IMR-90 (cell line): Measurements from ENCODE around the gene STK17A. TPM values are rescaled to one million over a fixed set of nuclear protein-coding genes. Genes with fewer than 3 reads are reported as not detected.

Experiments
- ATAC-seq: fragments of 200-7000 bp; cut with Tn5 transposase; 2 replicates; pipeline ENCODE4 v1.9.1; 2020; ENCODE audit warnings: low read depth, mild to moderate bottlenecking, moderate library complexity
- BruUV-seq: library from RNA; stranded (reverse); fragments of 400-500 nt; replicated peaks from 2 replicates; lab custom pipeline; 2021; lab: Mats Ljungman, UMichigan
- CTCF ChIA-PET: fragments of 300-600 bp; formaldehyde crosslinking; extraction: SDS; loops from one replicate; lab custom pipeline; 2021; ENCODE audit warnings: antibody characterized with exemption; lab: Yijun Ruan, JAX
- POLR2A ChIA-PET: fragments of 300-600 bp; sonication (Branson Sonifier 250); formaldehyde crosslinking; loops from one replicate; lab custom pipeline; 2022; ENCODE audit warnings: antibody characterized with exemption; ENCODE audit not compliant: unreplicated experiment; lab: Charles Lee
- DNase-seq: peaks from one replicate; pipeline ENCODE4 v3.0.0; 2013
- H2AFZ ChIP-seq: replicated peaks from 2 replicates; pipeline ENCODE3; 2013; ENCODE audit warnings: low read length, mild to moderate bottlenecking; ENCODE audit not compliant: poor library complexity
- H2AK5ac ChIP-seq: 2 replicates; pipeline ENCODE4 v1.6.1; 2013; ENCODE audit warnings: low read depth, low read length, inconsistent platforms
- H2AK9ac ChIP-seq: replicated peaks from 2 replicates; pipeline ENCODE3; 2013; ENCODE audit warnings: mild to moderate bottlenecking, low read depth, low read length, moderate library complexity; ENCODE audit not compliant: poor library complexity
- H2BK120ac ChIP-seq: 2 replicates; pipeline ENCODE4 v1.6.1; 2013; ENCODE audit warnings: low read depth, low read length, inconsistent platforms
- H2BK15ac ChIP-seq: 3 replicates; pipeline ENCODE4 v1.6.1; 2013; ENCODE audit warnings: low read depth, low read length, inconsistent platforms
- H2BK20ac ChIP-seq: 2 replicates; pipeline ENCODE4 v1.6.1; 2013; ENCODE audit warnings: low read depth, mild to moderate bottlenecking, inconsistent platforms, low read length, moderate library complexity
- H2BK5ac ChIP-seq: 2 replicates; pipeline ENCODE4 v1.6.1; 2013; ENCODE audit warnings: mild to moderate bottlenecking, low read depth, low read length, inconsistent platforms; ENCODE audit not compliant: poor library complexity, severe bottlenecking
- H3K14ac ChIP-seq: replicated peaks from 2 replicates; pipeline ENCODE4 v1.6.1; 2013; ENCODE audit warnings: low read depth, low read length, inconsistent platforms
- H3K18ac ChIP-seq: 2 replicates; pipeline ENCODE4 v1.6.1; 2013; ENCODE audit warnings: low read depth, low read length, control low read depth
- H3K23ac ChIP-seq: 2 replicates; pipeline ENCODE4 v1.6.1; 2013; ENCODE audit warnings: low read depth, low read length, inconsistent platforms
- H3K27ac ChIP-seq: 2 replicates; pipeline ENCODE4 v1.5.1; 2013; ENCODE audit warnings: mild to moderate bottlenecking, control low read depth, low read length; ENCODE audit not compliant: insufficient read depth
- H3K27me3 ChIP-seq: 2 replicates; pipeline ENCODE4 v1.6.1; 2013; ENCODE audit warnings: low read length; ENCODE audit not compliant: control insufficient read depth, insufficient read depth
- H3K36me3 ChIP-seq: 2 replicates; pipeline ENCODE4 v1.6.1; 2013; ENCODE audit warnings: low read length, mixed read lengths; ENCODE audit not compliant: control insufficient read depth, insufficient read depth
- H3K4ac ChIP-seq: 2 replicates; pipeline ENCODE4 v1.6.1; 2013; ENCODE audit warnings: low read depth, low read length, inconsistent platforms
- H3K4me1 ChIP-seq: 2 replicates; pipeline ENCODE4 v1.6.1; 2013; ENCODE audit warnings: low read length, mixed read lengths; ENCODE audit not compliant: control insufficient read depth, insufficient read depth
- H3K4me2 ChIP-seq: 2 replicates; pipeline ENCODE4 v1.6.1; 2013; ENCODE audit warnings: low read depth, mild to moderate bottlenecking, control low read depth, low read length, moderate library complexity
- H3K4me3 ChIP-seq: 2 replicates; pipeline ENCODE4 v1.5.1; 2013; ENCODE audit warnings: low read depth, mild to moderate bottlenecking, control low read depth, low read length, moderate library complexity; ENCODE audit not compliant: insufficient read depth
- H3K56ac ChIP-seq: 2 replicates; pipeline ENCODE4 v1.6.1; 2013; ENCODE audit warnings: low read length, inconsistent platforms; ENCODE audit not compliant: insufficient read depth; ENCODE audit errors: extremely low read depth
- H3K79me1 ChIP-seq, 2 experiments: 2 replicates each; pipeline ENCODE4 v1.6.1; 2013; ENCODE audit warnings: low read length in 2 of 2, inconsistent platforms in 1 of 2, low read depth in 1 of 2
- H3K9ac ChIP-seq: 2 replicates; pipeline ENCODE4 v1.6.1; 2013; ENCODE audit warnings: low read depth, low read length, control low read depth
- H3K9me1 ChIP-seq: 2 replicates; pipeline ENCODE4 v1.6.1; 2013; ENCODE audit warnings: low read length, inconsistent platforms; ENCODE audit not compliant: insufficient read depth
- H3K9me3 ChIP-seq: 2 replicates; pipeline ENCODE4 v1.6.1; 2013; ENCODE audit warnings: low read length; ENCODE audit not compliant: control insufficient read depth, insufficient read depth
- H4K20me1 ChIP-seq: 2 replicates; pipeline ENCODE4 v1.6.1; 2013; ENCODE audit warnings: low read length, inconsistent platforms; ENCODE audit not compliant: insufficient read depth
- H4K5ac ChIP-seq: 2 replicates; pipeline ENCODE4 v1.6.1; 2013; ENCODE audit warnings: mild to moderate bottlenecking, low read depth, low read length, control low read depth
- H4K8ac ChIP-seq, 2 experiments: 2 replicates each; pipeline ENCODE4 v1.6.1; 2013; ENCODE audit warnings: low read depth in 2 of 2, low read length in 2 of 2, control low read depth in 1 of 2, inconsistent platforms in 1 of 2
- H4K91ac ChIP-seq: 2 replicates; pipeline ENCODE4 v1.6.1; 2013; ENCODE audit warnings: low read depth, low read length, inconsistent platforms; ENCODE audit not compliant: insufficient read depth
- BHLHE40 ChIP-seq: fragments of 150-350 bp; IDR thresholded peaks from 2 replicates; pipeline ENCODE4 v1.6.1; 2016; ENCODE audit warnings: mild to moderate bottlenecking, low read depth, low read length
- CHD1 ChIP-seq: IDR thresholded peaks from 2 replicates; pipeline ENCODE4 v1.6.1; 2012; ENCODE audit warnings: low read depth, low read length, improper control_type of control experiment
- ELK1 ChIP-seq: fragments of 150-350 bp; IDR thresholded peaks from 2 replicates; pipeline ENCODE4 v1.6.1; 2016; ENCODE audit warnings: low read depth, mild to moderate bottlenecking, low read length, moderate library complexity, borderline replicate concordance
- MAFK ChIP-seq: IDR thresholded peaks from 2 replicates; pipeline ENCODE4 v1.6.1; 2012; ENCODE audit warnings: low read depth, low read length, improper control_type of control experiment
- NFE2L2 ChIP-seq: fragments of 150-350 bp; IDR thresholded peaks from 2 replicates; pipeline ENCODE4 v1.6.1; 2016; ENCODE audit warnings: low read depth, mild to moderate bottlenecking, low read length
- POLR2A ChIP-seq: IDR thresholded peaks from 2 replicates; pipeline ENCODE4 v1.6.1; 2012; ENCODE audit warnings: mild to moderate bottlenecking, low read depth, low read length
- RCOR1 ChIP-seq: IDR thresholded peaks from 2 replicates; pipeline ENCODE4 v1.6.1; 2012; ENCODE audit warnings: mild to moderate bottlenecking, low read length, improper control_type of control experiment; ENCODE audit not compliant: insufficient replicate concordance
- RFX5 ChIP-seq: IDR thresholded peaks from 2 replicates; pipeline ENCODE4 v1.8.0; 2012; ENCODE audit warnings: low read depth, mild to moderate bottlenecking, low read length, moderate library complexity
- SMC3 ChIP-seq: fragments of 150-350 bp; IDR thresholded peaks from 2 replicates; pipeline ENCODE4 v1.6.1; 2016; ENCODE audit warnings: low read depth, mild to moderate bottlenecking, antibody characterized with exemption, low read length, moderate library complexity
- WGBS, 2 experiments: methylation state at CpG; one replicate each; pipeline versions ENCODE4 v1.1.5 to v1.1.7; 2013; ENCODE audit warnings: missing lambda C conversion rate in 2 of 2; ENCODE audit not compliant: insufficient read length in 1 of 2; ENCODE audit errors: extremely low coverage in 2 of 2; 5-methylcytosine and 5-hydroxymethylcytosine counted together
- dilution Hi-C: fragments of 300-500 bp; cut with HindIII; formaldehyde crosslinking; loops from one replicate; pipeline ENCODE4 v1.14.3; 2018; ENCODE audit warnings: low sequenced_read_pairs; ENCODE audit not compliant: unreplicated experiment
- in situ Hi-C: fragments of 300-500 bp; cut with MboI; formaldehyde crosslinking; loops from 3 replicates; pipeline ENCODE4 v1.14.3; 2019; ENCODE audit warnings: low sequenced_read_pairs, inconsistent platforms, mixed read lengths
- intact Hi-C: fragments of 100-400 bp; cut with micrococcal nuclease; formaldehyde crosslinking; loops from 2 replicates; pipeline ENCODE4 v1.10.0; 2022
- polyA plus RNA-seq, 3 experiments: library from polyadenylated mRNA; depleted of rRNA; stranded (reverse); fragments of >200 nt; gene quantifications; 2 replicates each; pipeline ENCODE4 v1.2.3, GENCODE V29; 2012; ENCODE audit warnings: low replicate concordance in 1 of 3
- total RNA-seq: library from RNA; depleted of rRNA; stranded (reverse); fragments of >200 nt; gene quantifications from 2 replicates; pipeline ENCODE4 v1.2.3, GENCODE V29; 2012
- TF ChIP-seq, protein P1 (sequence below): conservative IDR thresholded peaks from 2 replicates; pipeline ENCODE4 v1.5.1; 2012; ENCODE audit warnings: mild to moderate bottlenecking, low read depth, low read length, improper control_type of control experiment
- TF ChIP-seq, protein P2 (sequence below): fragments of 150-350 bp; IDR thresholded peaks from 2 replicates; pipeline ENCODE4 v1.6.1; 2017; ENCODE audit warnings: mild to moderate bottlenecking, antibody characterized with exemption, low read length, low read depth

STK17A gene
- total and polyA plus RNA-seq, 2 of the 4 experiments (the other 2 are of a cell fraction), result 40.5 to 50.5 TPM

DNA sequence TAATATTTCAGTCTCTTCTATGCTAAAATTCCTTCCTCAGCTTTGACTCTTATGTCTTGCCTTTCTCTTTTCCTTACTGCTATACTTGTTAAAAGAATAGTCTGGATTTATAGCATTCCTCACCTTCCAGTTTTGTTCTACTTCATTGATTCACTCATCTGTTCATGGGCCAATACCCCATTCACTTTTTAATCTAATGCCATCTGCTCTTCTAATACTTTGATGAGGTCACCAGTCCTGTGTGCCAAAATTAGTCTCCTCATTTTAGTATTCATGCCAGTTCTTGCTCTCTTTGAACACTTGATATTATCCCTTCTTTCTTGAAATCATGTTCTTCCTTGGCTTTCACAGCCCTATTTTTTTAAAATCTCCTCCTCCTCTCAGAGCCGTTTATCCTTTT is 19.3 kb downstream of the STK17A start:
- Histone ChIP-seq H3K4me3 (no peak overlapping the region), H3K9me1 (peaks cover 11% of the 10 kb centered on the region), H3K9me3 (no peaks in the 10 kb centered on the region), H3K27me3 (no peaks in the 10 kb centered on the region), H3K79me1 (peaks cover 22 to 51% of the 10 kb centered on the region in 2 experiments), H2BK5ac (no peak overlapping the region), H2AK5ac (no peak overlapping the region), H3K56ac (no peak overlapping the region), H4K20me1 (peaks cover 38% of the 10 kb centered on the region), H3K23ac (no peak overlapping the region), H2AFZ (no peak overlapping the region), H2BK15ac (no peak overlapping the region), H3K9ac (no peak overlapping the region), H2BK20ac (no peak overlapping the region), H3K4me2 (no peak overlapping the region), H3K27ac (no peak overlapping the region), H4K8ac (no peak overlapping the region), H3K18ac (no peak overlapping the region), H3K14ac (no peak overlapping the region), H3K4me1 (no peaks in the 10 kb centered on the region), H2BK120ac (no peak overlapping the region), H4K5ac (no peak overlapping the region), H4K91ac (no peak overlapping the region), H3K36me3 (peaks cover 32% of the 10 kb centered on the region), H3K4ac (no peak overlapping the region), H2AK9ac (no peak overlapping the region)
- POLR2A ChIA-PET, result no interaction called here
- TF ChIP-seq ELK1 (no peak), NFE2L2 (no peak), RCOR1 (no peak), BHLHE40 (no peak), POLR2A (no peak), SMC3 (no peak), MAFK (no peak), RFX5 (no peak), CHD1 (no peak)
- TF ChIP-seq, protein P1, sequence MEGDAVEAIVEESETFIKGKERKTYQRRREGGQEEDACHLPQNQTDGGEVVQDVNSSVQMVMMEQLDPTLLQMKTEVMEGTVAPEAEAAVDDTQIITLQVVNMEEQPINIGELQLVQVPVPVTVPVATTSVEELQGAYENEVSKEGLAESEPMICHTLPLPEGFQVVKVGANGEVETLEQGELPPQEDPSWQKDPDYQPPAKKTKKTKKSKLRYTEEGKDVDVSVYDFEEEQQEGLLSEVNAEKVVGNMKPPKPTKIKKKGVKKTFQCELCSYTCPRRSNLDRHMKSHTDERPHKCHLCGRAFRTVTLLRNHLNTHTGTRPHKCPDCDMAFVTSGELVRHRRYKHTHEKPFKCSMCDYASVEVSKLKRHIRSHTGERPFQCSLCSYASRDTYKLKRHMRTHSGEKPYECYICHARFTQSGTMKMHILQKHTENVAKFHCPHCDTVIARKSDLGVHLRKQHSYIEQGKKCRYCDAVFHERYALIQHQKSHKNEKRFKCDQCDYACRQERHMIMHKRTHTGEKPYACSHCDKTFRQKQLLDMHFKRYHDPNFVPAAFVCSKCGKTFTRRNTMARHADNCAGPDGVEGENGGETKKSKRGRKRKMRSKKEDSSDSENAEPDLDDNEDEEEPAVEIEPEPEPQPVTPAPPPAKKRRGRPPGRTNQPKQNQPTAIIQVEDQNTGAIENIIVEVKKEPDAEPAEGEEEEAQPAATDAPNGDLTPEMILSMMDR, result no peak
- TF ChIP-seq, protein P2, sequence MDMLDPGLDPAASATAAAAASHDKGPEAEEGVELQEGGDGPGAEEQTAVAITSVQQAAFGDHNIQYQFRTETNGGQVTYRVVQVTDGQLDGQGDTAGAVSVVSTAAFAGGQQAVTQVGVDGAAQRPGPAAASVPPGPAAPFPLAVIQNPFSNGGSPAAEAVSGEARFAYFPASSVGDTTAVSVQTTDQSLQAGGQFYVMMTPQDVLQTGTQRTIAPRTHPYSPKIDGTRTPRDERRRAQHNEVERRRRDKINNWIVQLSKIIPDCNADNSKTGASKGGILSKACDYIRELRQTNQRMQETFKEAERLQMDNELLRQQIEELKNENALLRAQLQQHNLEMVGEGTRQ, result no peak
- CTCF ChIA-PET, result interaction anchor here (0.5 to 1.4 kb wide), 2 partner anchors 20 to 36 kb away, joined by 3 to 5 read pairs; partner anchors contain the start of gene STK17A
- in situ Hi-C loops, result no loop called here
- intact Hi-C loops, result no loop called here
- no CpG with 5 or more reads among the region's 1 CpG for WGBS, 2 experiments
- ATAC-seq (no peak), DNase-seq (no peak)
- BruUV-seq, result no TSS peak
- dilution Hi-C loops, result no loop called here
